GM12878 (cell line): Measurements from ENCODE around the gene NPW. TPM values are rescaled to one million over a fixed set of nuclear protein-coding genes. Genes with fewer than 3 reads are reported as not detected.
A peak's percentile ranks its signal among the peaks of the same experiment; 100 is the strongest.

Experiments
- BACH1 ChIP-seq: fragments of 450-650 bp; IDR thresholded peaks from 2 replicates; pipeline ENCODE4 v1.6.1; 2017; ENCODE audit warnings: mild to moderate bottlenecking, borderline replicate concordance
- CHD1 ChIP-seq: IDR thresholded peaks from 2 replicates; pipeline ENCODE4 v1.6.1; 2012; ENCODE audit warnings: low read depth, low read length, improper control_type of control experiment
- EGR1 ChIP-seq, 2 experiments: IDR thresholded peaks; 1 replicate in 1 of 2; 2 replicates in 1 of 2; pipeline ENCODE4 v1.6.1; 2011 to 2012; ENCODE audit warnings: low read depth in 2 of 2, low read length in 2 of 2, borderline replicate concordance in 1 of 2, mild to moderate bottlenecking in 1 of 2, moderate library complexity in 1 of 2
- IKZF1 ChIP-seq: fragments of 450-650 bp; conservative IDR thresholded peaks from 2 replicates; pipeline ENCODE4 v1.6.1; 2017; ENCODE audit warnings: antibody characterized with exemption, mild to moderate bottlenecking
- LARP7 ChIP-seq: fragments of 450-650 bp; IDR thresholded peaks from 2 replicates; pipeline ENCODE4 v1.6.1; 2017; ENCODE audit warnings: mild to moderate bottlenecking
- NR2C1 ChIP-seq: fragments of 450-650 bp; IDR thresholded peaks from 2 replicates; pipeline ENCODE4 v1.6.1; 2017; ENCODE audit warnings: antibody characterized with exemption, mild to moderate bottlenecking, moderate library complexity
- NR2F1 ChIP-seq: fragments of 450-650 bp; conservative IDR thresholded peaks from 2 replicates; pipeline ENCODE4 v1.6.1; 2017; ENCODE audit warnings: mild to moderate bottlenecking
- POLR2A ChIP-seq: IDR thresholded peaks from 2 replicates; pipeline ENCODE4 v1.6.1; 2011; ENCODE audit warnings: low read depth, mild to moderate bottlenecking, low read length
- POLR2AphosphoS5 ChIP-seq: IDR thresholded peaks from 2 replicates; pipeline ENCODE4 v1.6.1; 2011; ENCODE audit warnings: mild to moderate bottlenecking, low read length, inconsistent platforms
- RB1 ChIP-seq: fragments of 450-650 bp; formaldehyde crosslinking; IDR thresholded peaks from 2 replicates; pipeline ENCODE4 v1.6.1; 2017; ENCODE audit warnings: mild to moderate bottlenecking, borderline replicate concordance
- RUNX3 ChIP-seq: IDR thresholded peaks from 2 replicates; pipeline ENCODE4 v1.6.1; 2012; ENCODE audit warnings: low read length, inconsistent platforms
- STAT1 ChIP-seq: fragments of 450-650 bp; conservative IDR thresholded peaks from 2 replicates; pipeline ENCODE4 v1.6.1; 2014; ENCODE audit warnings: antibody characterized with exemption, mild to moderate bottlenecking
- TAF1 ChIP-seq: IDR thresholded peaks from 2 replicates; pipeline ENCODE4 v1.6.1; 2011; ENCODE audit warnings: mild to moderate bottlenecking, low read depth, low read length, borderline replicate concordance
- YY1 ChIP-seq: IDR thresholded peaks from 2 replicates; pipeline ENCODE4 v1.6.1; 2011; ENCODE audit warnings: low read depth, mild to moderate bottlenecking, low read length
- ZNF592 ChIP-seq: fragments of 450-650 bp; IDR thresholded peaks from 2 replicates; pipeline ENCODE4 v1.6.1; 2017; ENCODE audit warnings: mild to moderate bottlenecking, moderate library complexity
- polyA plus RNA-seq, 11 experiments: library from polyadenylated mRNA; depleted of rRNA in 4 of 11; unstranded in 6 of 11; stranded (reverse) in 5 of 11; fragments of >200 nt; fragmentation: Nextera tagmentation in 4 of 11; fragmentation: Illumina TruSeq in 1 of 11; extraction: Ambion mirVana in 4 of 11; extraction: Trizol in 1 of 11; gene quantifications; 1 replicate in 1 of 11; 2 replicates in 10 of 11; pipeline versions ENCODE4 v1.2.1 to v1.2.3, GENCODE V29; 2011 to 2016; ENCODE audit warnings: inconsistent platforms in 2 of 11, missing spikeins in 2 of 11, low read depth in 1 of 11
- total RNA-seq, 4 experiments: library from RNA; depleted of rRNA in 3 of 4; stranded (reverse); fragments of >200 nt in 3 of 4; fragmentation: Illumina TruSeq in 1 of 4; extraction: Trizol in 1 of 4; gene quantifications; 2 replicates each; pipeline versions ENCODE4 v1.2.1 to v1.2.3, GENCODE V29; 2013 to 2021

Gene NPW
- total and polyA plus RNA-seq, 10 of the 15 experiments (the other 5 are each of a cell fraction or from before 2014, with no cell fraction given) = 0.23 to 2.5 (median 0.98) TPM; not detected in 4

DNA sequence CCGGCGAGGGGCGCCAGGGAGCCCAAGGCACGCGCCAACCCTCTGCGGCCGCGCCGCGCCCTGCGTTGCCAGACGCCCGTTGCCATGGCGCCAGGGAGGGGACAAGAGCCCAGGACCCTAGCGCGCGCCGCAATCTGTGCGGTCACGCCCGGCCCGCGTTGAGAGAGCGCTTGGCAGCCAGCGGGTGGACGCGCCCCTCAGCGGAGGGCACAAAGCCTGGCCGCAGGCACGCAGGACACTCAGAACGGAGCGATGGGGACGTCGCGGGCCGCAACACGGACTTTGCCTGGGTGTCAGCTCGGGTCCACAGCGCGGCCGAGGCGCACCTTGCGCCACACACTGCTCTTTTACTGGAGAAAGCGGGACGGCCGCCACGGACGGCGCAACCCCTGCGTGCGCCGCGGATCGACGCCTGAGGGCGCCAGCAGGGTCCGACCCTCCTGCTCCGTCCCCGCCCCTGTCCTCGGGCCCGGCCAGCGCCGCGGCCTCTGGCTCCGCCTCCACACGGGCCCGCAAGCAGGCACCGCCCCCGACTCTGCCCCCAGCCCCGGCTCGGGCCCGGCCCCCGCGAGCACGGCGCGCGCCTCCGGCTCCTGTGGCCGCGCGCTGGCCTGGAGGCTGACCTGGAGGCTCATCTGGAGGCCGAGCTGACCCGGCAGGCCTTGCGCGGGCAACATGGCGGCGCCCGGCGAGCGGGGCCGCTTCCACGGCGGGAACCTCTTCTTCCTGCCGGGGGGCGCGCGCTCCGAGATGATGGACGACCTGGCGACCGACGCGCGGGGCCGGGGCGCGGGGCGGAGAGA is 35.8 kb upstream of the NPW start, which contains the start of gene GFER (continued):
- 0 out of 2 replicates have a peak, but pooled peaks have one; percentile 42 for TF ChIP-seq CHD1
- peak in 1 of 2 experiments; percentile 37; a peak in 1 of 3 replicates for TF ChIP-seq EGR1 (IDR thresholded peaks at IDR 0.05; ENCODE audit: borderline replicate concordance in 1 of 2, low read depth in 2 of 2, low read length in 2 of 2)
- TF ChIP-seq TAF1 = peak; percentile 83; the same call in 1 of the 2 replicates
- TF ChIP-seq BACH1 = peak; percentile 81
- no peak for TF ChIP-seq POLR2AphosphoS5
- no peak for TF ChIP-seq STAT1
- peak; percentile 81; the same call in 1 of the 2 replicates for TF ChIP-seq RB1
- TF ChIP-seq ZNF592 = 0 out of 2 replicates have a peak, but pooled peaks have one; percentile 48
- peak; percentile 99 for TF ChIP-seq YY1
- TF ChIP-seq NR2C1 = peak; percentile 92
- peak; percentile 77 for TF ChIP-seq IKZF1
- peak; percentile 55; the same call in 1 of the 2 replicates for TF ChIP-seq RUNX3
- TF ChIP-seq POLR2A = peak; percentile 87
- TF ChIP-seq NR2F1 = peak; percentile 100
- peak; percentile 88 for TF ChIP-seq LARP7
